OCI-LY1 (cell line): ENCODE results near the gene GAPDH.
A peak's percentile ranks its signal among the peaks of the same experiment; 100 is the strongest.

Source experiments
- H2AFZ ChIP-seq: fragments of 200-600 bp; sonication (generic), shearing (Covaris generic); 2 replicates; pipeline ENCODE4 v1.6.0; 2014; ENCODE audit warnings: antibody characterized with exemption, mild to moderate bottlenecking, low read length
- H3F3A ChIP-seq: fragments of 200-600 bp; sonication (generic), shearing (Covaris generic); 2 replicates; pipeline ENCODE4 v1.6.0; 2014; ENCODE audit warnings: mild to moderate bottlenecking, antibody characterized with exemption, low read length, moderate library complexity; ENCODE audit not compliant: insufficient read depth
- H3K27ac ChIP-seq: fragments of 200-600 bp; sonication (generic); 2 replicates; pipeline ENCODE4 v1.5.1; 2014; ENCODE audit warnings: low read length, mixed run types, mild to moderate bottlenecking, low read depth; ENCODE audit not compliant: poor library complexity, severe bottlenecking
- H3K27me3 ChIP-seq: fragments of 200-600 bp; sonication (generic); 2 replicates; pipeline ENCODE4 v1.6.0; 2014; ENCODE audit warnings: antibody characterized with exemption, mild to moderate bottlenecking, low read length, moderate library complexity; ENCODE audit not compliant: insufficient read depth
- H3K36me3 ChIP-seq: fragments of 200-600 bp; sonication (generic); 2 replicates; pipeline ENCODE4 v1.6.1; 2014; ENCODE audit warnings: mild to moderate bottlenecking, antibody characterized with exemption, low read length, moderate library complexity, mixed read lengths; ENCODE audit not compliant: insufficient read depth
- H3K4me1 ChIP-seq: fragments of 200-600 bp; sonication (generic); 2 replicates; pipeline ENCODE4 v1.5.1; 2014; ENCODE audit warnings: mild to moderate bottlenecking, low read length, moderate library complexity; ENCODE audit not compliant: insufficient read depth, severe bottlenecking
- H3K4me2 ChIP-seq: fragments of 200-600 bp; sonication (generic), shearing (Covaris generic); 2 replicates; pipeline ENCODE4 v1.6.1; 2014; ENCODE audit warnings: low read length
- H3K4me3 ChIP-seq: fragments of 200-600 bp; sonication (generic); 2 replicates; pipeline ENCODE4 v1.5.1; 2014; ENCODE audit warnings: low read length, low read depth, mild to moderate bottlenecking, mixed read lengths; ENCODE audit not compliant: poor library complexity, severe bottlenecking
- H3K79me2 ChIP-seq: fragments of 200-600 bp; shearing (Covaris generic); 2 replicates; pipeline ENCODE4 v1.6.1; 2016; ENCODE audit warnings: mixed run types, low read length, mixed read lengths; ENCODE audit not compliant: insufficient read depth
- H3K9ac ChIP-seq: fragments of 200-600 bp; sonication (generic), shearing (Covaris generic); 2 replicates; pipeline ENCODE4 v1.6.1; 2014; ENCODE audit warnings: mild to moderate bottlenecking, low read length, mixed read lengths
- H3K9me2 ChIP-seq: fragments of 200-600 bp; sonication (generic), shearing (Covaris generic); 2 replicates; pipeline ENCODE4 v1.6.1; 2014; ENCODE audit warnings: low read depth, mild to moderate bottlenecking, low read length, mixed read lengths
- H3K9me3 ChIP-seq: fragments of 200-600 bp; shearing (Covaris generic); 2 replicates; pipeline ENCODE4 v1.6.1; 2014; ENCODE audit warnings: low read length, mixed read lengths
- H4K20me1 ChIP-seq: fragments of 200-600 bp; sonication (generic), shearing (Covaris generic); 2 replicates; pipeline ENCODE4 v1.6.0; 2016; ENCODE audit warnings: mild to moderate bottlenecking, low read length; ENCODE audit not compliant: insufficient read depth
- CTCF ChIP-seq: fragments of 200-600 bp; sonication (generic), shearing (Covaris generic); IDR thresholded peaks from 2 replicates; pipeline ENCODE4 v1.5.1; 2017; ENCODE audit warnings: mild to moderate bottlenecking, antibody characterized with exemption, low read length, moderate library complexity, mixed read lengths
- EZH2 ChIP-seq: fragments of 200-600 bp; sonication (generic), shearing (Covaris generic); IDR thresholded peaks from 2 replicates; pipeline ENCODE4 v1.8.0; 2017; ENCODE audit warnings: borderline replicate concordance, mixed run types, mild to moderate bottlenecking, antibody characterized with exemption, low read length, moderate library complexity, mixed read lengths

Gene GAPDH

GRCh38 chr12:6534945-6535696, 804 bp downstream of the GAPDH start:
- Histone ChIP-seq H3K79me2 (peaks cover 17% of the 10 kb centered on the region), H3K4me3 (peak overlapping the region; percentile 98), H3K9ac (peak overlapping the region; percentile 92), H3K27me3 (no peaks in the 10 kb centered on the region), H3K9me3 (no peaks in the 10 kb centered on the region), H2AFZ (no peak overlapping the region), H3K36me3 (peaks cover 74% of the 10 kb centered on the region), H3K9me2 (no peaks in the 10 kb centered on the region), H3F3A (no peaks in the 10 kb centered on the region; the same call in none of the 2 replicates), H3K4me1 (peaks cover 66% of the 10 kb centered on the region), H3K27ac (peak overlapping the region; percentile 85), H3K4me2 (peak overlapping the region; percentile 91), H4K20me1 (no peaks in the 10 kb centered on the region)
- no peak for TF ChIP-seq CTCF
- TF ChIP-seq EZH2: no peak

GRCh38 chr12:6535697-6535946, 1.3 kb downstream of the GAPDH start:
- Histone ChIP-seq H2AFZ (no peak overlapping the region), H3K9me3 (no peaks in the 10 kb centered on the region), H3K4me1 (peaks cover 71% of the 10 kb centered on the region), H3K27me3 (no peaks in the 10 kb centered on the region), H3K4me2 (peak overlapping the region; percentile 91), H3K79me2 (peaks cover 17% of the 10 kb centered on the region), H3K9ac (peak overlapping the region; percentile 92), H3K4me3 (peak overlapping the region; percentile 98), H3K9me2 (no peaks in the 10 kb centered on the region), H3K36me3 (peaks cover 69% of the 10 kb centered on the region), H3K27ac (peak overlapping the region; percentile 85), H3F3A (no peaks in the 10 kb centered on the region; the same call in none of the 2 replicates), H4K20me1 (no peaks in the 10 kb centered on the region)
- no peak for TF ChIP-seq EZH2
- TF ChIP-seq CTCF: no peak

GRCh38 chr12:6535960-6536847, 1.9 kb downstream of the GAPDH start:
- Histone ChIP-seq H3K36me3 (peaks cover 68% of the 10 kb centered on the region), H2AFZ (no peak overlapping the region), H3K27ac (peak overlapping the region; percentile 85), H3K4me3 (peak overlapping the region; percentile 98), H3K79me2 (peaks cover 17% of the 10 kb centered on the region), H4K20me1 (no peaks in the 10 kb centered on the region), H3K4me1 (peaks cover 77% of the 10 kb centered on the region), H3F3A (no peaks in the 10 kb centered on the region; the same call in none of the 2 replicates), H3K9me2 (no peaks in the 10 kb centered on the region), H3K9ac (peak overlapping the region; percentile 92), H3K27me3 (no peaks in the 10 kb centered on the region), H3K9me3 (no peaks in the 10 kb centered on the region), H3K4me2 (peak overlapping the region; percentile 91)
- no peak for TF ChIP-seq CTCF
- TF ChIP-seq EZH2: no peak
